Nucleus accumbens (tissue), 56 donors: Measurements from ENCODE around the gene CFAP97.
A peak's percentile ranks its signal among the peaks of the same experiment; 100 is the strongest.

Experiments
- DNase-seq, 56 donors: peaks; one replicate each; lab custom pipeline; 2025; lab: John Stamatoyannopoulos, UW

CFAP97 gene

DNA sequence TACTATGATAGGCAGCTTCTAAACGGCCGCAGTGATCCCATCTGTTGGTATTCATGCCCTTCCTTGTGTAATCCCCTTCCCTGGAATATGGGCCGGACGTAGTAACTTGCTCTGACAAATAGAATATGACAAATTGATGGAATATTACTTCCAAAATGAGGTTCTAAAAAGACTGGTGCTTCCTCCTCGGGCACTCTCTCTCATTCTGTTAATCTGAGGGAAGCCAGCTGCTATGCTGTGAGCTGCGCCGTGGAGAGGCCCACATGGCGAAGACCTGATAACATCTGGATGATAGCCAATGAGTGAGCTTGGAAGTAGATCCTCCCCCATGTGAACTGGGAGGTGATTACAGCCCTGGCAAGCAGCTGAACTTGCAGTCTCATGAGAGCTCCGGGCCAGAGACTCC lies 88.0 kb downstream of the CFAP97 start:
- DNase-seq: no peak

- DNase-seq: no peak
These were observed 90.5 kb downstream of the CFAP97 start for GRCh38 chr4:185113340-185113739.

DNA sequence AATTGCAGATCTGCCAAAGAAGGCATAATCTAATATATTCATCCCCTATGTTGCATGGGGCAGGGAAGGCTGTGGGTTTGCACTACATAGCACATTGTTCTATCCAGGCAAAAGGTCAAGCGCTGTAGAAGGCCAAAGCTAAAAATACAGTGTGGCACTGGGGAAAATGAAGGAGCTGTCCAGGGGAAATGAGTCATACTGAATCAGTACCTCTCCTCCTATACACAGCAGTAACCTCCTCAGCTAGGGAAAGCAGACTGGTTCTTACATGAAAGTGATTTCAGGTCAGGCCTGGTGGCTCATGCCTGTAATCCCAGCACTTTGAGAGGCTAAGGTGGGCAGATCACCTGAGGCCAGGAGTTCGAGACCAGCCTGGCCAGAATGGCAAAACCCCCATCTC lies 91.7 kb downstream of the CFAP97 start:
- DNase-seq: no peak

DNA sequence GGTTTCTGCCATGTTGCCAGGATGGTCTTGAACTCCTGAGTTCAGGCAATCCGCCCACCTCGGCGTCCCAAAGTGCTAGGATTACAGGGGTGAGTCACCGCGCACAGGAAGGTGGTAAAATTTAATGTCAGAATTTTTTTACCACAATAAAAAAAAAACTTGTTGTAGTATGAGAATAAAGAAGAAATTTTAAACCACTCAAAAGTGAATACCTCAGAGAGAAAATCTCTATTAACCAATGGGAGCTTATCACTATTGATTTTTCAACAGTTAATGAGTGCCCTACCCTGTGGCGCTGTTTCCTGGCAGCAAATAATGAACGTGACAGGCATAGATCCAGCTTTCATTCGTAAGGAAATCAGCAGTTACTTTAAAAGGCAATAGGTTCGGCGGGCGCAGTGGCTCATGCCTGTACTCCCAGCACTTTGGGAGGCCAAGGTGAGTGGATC lies 93.4 kb downstream of the CFAP97 start:
- peak in 4 of 56 donors; percentile 3 to 29 (median 14) for DNase-seq

- DNase-seq: no peak
These were observed 94.1 kb downstream of the CFAP97 start for GRCh38 chr4:185109736-185110135.
